ENCODE data around the gene HCAR2. TPM values are rescaled to one million over a fixed set of nuclear protein-coding genes. Genes with fewer than 3 reads are reported as not detected.
A peak's percentile ranks its signal among the peaks of the same experiment; 100 is the strongest.
"Not testable (repeated sequence)": the region's sequence is repeated elsewhere in the genome, so short reads cannot be mapped to it uniquely, and the experiment has no call there.

HCAR2 gene
- total RNA-seq, 1 donor from 2014 or later, result 21.4 TPM

GRCh38 chr12:122661938-122662337 lies 41.2 kb downstream of the HCAR2 start:
- TF ChIP-seq CTCF (conservative IDR thresholded peaks at IDR 0.05), result no peak

GRCh38 chr12:122661246-122661645 lies 41.9 kb downstream of the HCAR2 start:
- Mint-ChIP-seq H3K27ac (no peak overlapping the region), H3K4me3 (no peak overlapping the region), H3K9me3 (no peaks in the 10 kb centered on the region), H3K27me3 (no peaks in the 10 kb centered on the region), H3K4me1 (ENCODE audit: unreplicated experiment) (no peaks in the 10 kb centered on the region), H3K36me3 (no peaks in the 10 kb centered on the region)
- no peak for DNase-seq (ENCODE audit: extremely low spot score, unreplicated experiment)
- TF ChIP-seq CTCF (conservative IDR thresholded peaks at IDR 0.05), result no peak

More at GRCh38 chr12:122661938-122662337, 41.2 kb downstream of the HCAR2 start:
- Mint-ChIP-seq H3K36me3 (no peaks in the 10 kb centered on the region), H3K27ac (no peak overlapping the region), H3K27me3 (no peaks in the 10 kb centered on the region), H3K9me3 (no peaks in the 10 kb centered on the region), H3K4me3 (no peak overlapping the region), H3K4me1 (ENCODE audit: unreplicated experiment) (no peaks in the 10 kb centered on the region)
- no peak for DNase-seq (ENCODE audit: extremely low spot score, unreplicated experiment)

GRCh38 chr12:122659579-122659978 lies 43.6 kb downstream of the HCAR2 start:
- H3K27me3 Mint-ChIP-seq, result no peaks in the 10 kb centered on the region
- no peak for DNase-seq (ENCODE audit: extremely low spot score, unreplicated experiment)
- no peak overlapping the region for H3K4me3 Mint-ChIP-seq
- no peak overlapping the region for H3K27ac Mint-ChIP-seq
- no peak for TF ChIP-seq CTCF (conservative IDR thresholded peaks at IDR 0.05)
- no peaks in the 10 kb centered on the region for H3K9me3 Mint-ChIP-seq
- no peaks in the 10 kb centered on the region for H3K4me1 Mint-ChIP-seq (ENCODE audit: unreplicated experiment)
- H3K36me3 Mint-ChIP-seq, result no peaks in the 10 kb centered on the region

- DNase-seq (ENCODE audit: extremely low spot score, unreplicated experiment), result no peak
- H3K4me1 Mint-ChIP-seq (ENCODE audit: unreplicated experiment), result no peaks in the 10 kb centered on the region
Observed at GRCh38 chr12:122656298-122656697, 46.9 kb downstream of the HCAR2 start.

GRCh38 chr12:122653291-122653690 lies 49.9 kb downstream of the HCAR2 start:
- H3K4me1 Mint-ChIP-seq (ENCODE audit: unreplicated experiment); H3K36me3 Mint-ChIP-seq; H3K4me3 Mint-ChIP-seq; H3K27ac Mint-ChIP-seq; DNase-seq (ENCODE audit: extremely low spot score, unreplicated experiment); H3K27me3 Mint-ChIP-seq; H3K9me3 Mint-ChIP-seq: not testable (repeated sequence)

More at GRCh38 chr12:122656298-122656697, 46.9 kb downstream of the HCAR2 start:
- TF ChIP-seq CTCF (conservative IDR thresholded peaks at IDR 0.05), result no peak
- no peak overlapping the region for H3K4me3 Mint-ChIP-seq
- H3K27ac Mint-ChIP-seq, result no peak overlapping the region
- no peaks in the 10 kb centered on the region for H3K27me3 Mint-ChIP-seq
- no peaks in the 10 kb centered on the region for H3K9me3 Mint-ChIP-seq
- no peaks in the 10 kb centered on the region for H3K36me3 Mint-ChIP-seq

GRCh38 chr12:122651520-122652224 lies 51.5 kb downstream of the HCAR2 start:
- H3K4me1 Mint-ChIP-seq (ENCODE audit: unreplicated experiment), result no peaks in the 10 kb centered on the region
- no peaks in the 10 kb centered on the region for H3K9me3 Mint-ChIP-seq
- no peak for TF ChIP-seq CTCF (conservative IDR thresholded peaks at IDR 0.05)
- H3K27me3 Mint-ChIP-seq, result no peaks in the 10 kb centered on the region
- no peak for DNase-seq (ENCODE audit: extremely low spot score, unreplicated experiment)
- no peak overlapping the region for H3K4me3 Mint-ChIP-seq
- peak overlapping the region; percentile 82 for H3K27ac Mint-ChIP-seq
- no peaks in the 10 kb centered on the region for H3K36me3 Mint-ChIP-seq

Other genes starting within 250 kb of the HCAR2 start
- 27.2 and 30.4 TPM in 2 replicates for gene ZCCHC8, start 202.4 kb downstream of the HCAR2 start, total RNA-seq (ENCODE audit: low replicate concordance)
- 78.0 and 100.0 TPM in 2 replicates for gene RSRC2, start 176.4 kb downstream of the HCAR2 start, total RNA-seq (ENCODE audit: low replicate concordance)
- gene KNTC1, start 176.1 kb downstream of the HCAR2 start, total RNA-seq (ENCODE audit: low replicate concordance), result 31.6 and 74.8 TPM in 2 replicates
- gene HCAR3, start 13.5 kb upstream of the HCAR2 start, total RNA-seq (ENCODE audit: low replicate concordance), result 0.46 and 2.6 TPM in 2 replicates
- 5.0 and 7.4 TPM in 2 replicates for gene HCAR1, start 27.5 kb upstream of the HCAR2 start, total RNA-seq (ENCODE audit: low replicate concordance)
- gene DENR, start 49.5 kb upstream of the HCAR2 start, total RNA-seq (ENCODE audit: low replicate concordance), result 63.2 and 75.2 TPM in 2 replicates
- gene CCDC62, start 71.2 kb upstream of the HCAR2 start, total RNA-seq (ENCODE audit: low replicate concordance), result 0.57 and 1.0 TPM in 2 replicates
- 40.5 and 45.5 TPM in 2 replicates for gene HIP1R, start 132.1 kb upstream of the HCAR2 start, total RNA-seq (ENCODE audit: low replicate concordance)
- 32.4 and 43.6 TPM in 2 replicates for gene VPS37B, start 192.8 kb upstream of the HCAR2 start, total RNA-seq (ENCODE audit: low replicate concordance)

Data from type B pancreatic cell (in vitro differentiated cells).